HG02970 (cell line): Measurements from ENCODE around the gene FAM168A.
A peak's percentile ranks its signal among the peaks of the same experiment; 100 is the strongest.
"Not testable (repeated sequence)": the region's sequence is repeated elsewhere in the genome, so short reads cannot be mapped to it uniquely, and the experiment has no call there.

Source experiments
- ATAC-seq: cut with Tn5 transposase; IDR thresholded peaks from one replicate; pipeline ENCODE4 v1.9.1; 2021; ENCODE audit warnings: mild to moderate bottlenecking, moderate library complexity, moderate number of reproducible peaks; ENCODE audit not compliant: unreplicated experiment, low FRiP score

FAM168A gene

DNA sequence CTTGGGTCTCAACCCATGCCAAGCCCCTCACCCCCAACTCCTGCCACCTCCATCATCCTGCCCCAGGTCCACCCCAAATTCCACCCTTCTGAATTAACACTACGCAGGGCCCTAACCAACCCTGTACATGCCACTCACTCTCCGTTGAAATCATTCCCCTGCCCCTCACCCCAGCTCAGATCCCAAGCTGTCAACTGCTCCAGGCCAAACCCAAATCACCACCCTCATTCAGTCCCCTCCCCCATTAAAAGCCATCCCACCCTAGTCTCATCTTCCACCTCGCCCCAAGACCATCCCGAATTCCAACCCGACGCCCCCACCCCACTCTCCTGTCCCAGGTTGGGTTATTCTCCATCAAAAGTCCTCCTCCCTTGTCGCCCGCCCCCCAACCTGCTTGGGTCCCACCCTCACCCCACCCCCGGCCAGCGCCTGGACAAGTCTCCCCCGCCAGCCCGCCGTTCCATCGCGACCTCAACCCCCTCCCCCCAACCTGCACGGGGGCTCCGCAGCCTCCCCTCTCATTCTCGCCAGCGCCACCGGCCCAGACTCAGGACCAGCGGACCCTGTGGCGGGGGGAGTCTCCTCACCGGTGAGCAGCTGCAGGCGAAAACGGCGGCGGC is 466 bp downstream of the FAM168A start:
- peak; percentile 3 for ATAC-seq

DNA sequence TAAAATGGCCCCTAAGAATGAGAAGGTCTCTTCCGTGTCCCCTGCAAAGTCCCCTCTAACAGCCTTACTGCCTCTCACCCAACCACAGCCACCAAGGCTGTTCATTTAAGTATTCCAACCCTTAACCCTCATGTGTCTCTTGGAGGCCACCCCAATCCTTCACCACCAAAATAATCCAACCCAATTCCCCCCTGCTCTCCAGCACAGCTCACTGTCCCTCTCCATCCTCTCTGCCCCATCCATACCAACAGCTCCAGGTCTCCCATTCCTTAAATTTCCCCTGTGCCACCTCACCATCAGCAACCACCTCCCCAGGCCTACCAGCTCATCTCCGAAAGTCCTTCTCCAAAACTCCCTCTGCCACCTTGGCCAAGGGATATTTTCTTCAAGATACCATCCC is 1.4 kb downstream of the FAM168A start:
- no peak for ATAC-seq

DNA sequence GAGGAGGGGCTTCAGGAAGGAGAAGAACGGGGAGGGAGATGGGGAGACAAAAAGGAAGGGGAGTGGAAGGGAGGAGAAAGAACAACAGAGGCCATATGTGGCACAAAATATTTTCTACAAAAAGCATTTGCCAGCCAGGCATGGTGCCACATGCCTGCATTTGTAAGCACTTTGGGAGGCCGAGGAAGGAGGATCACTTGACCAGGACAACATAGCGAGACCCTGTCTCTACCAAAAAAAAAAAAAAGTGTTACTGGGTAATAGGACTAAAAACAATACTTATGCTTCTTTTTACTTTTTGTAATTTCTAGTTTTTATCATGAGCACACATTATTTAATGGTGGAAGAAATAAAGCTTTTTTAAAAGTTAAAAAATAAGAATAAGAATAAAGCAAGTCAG is 5.3 kb downstream of the FAM168A start:
- no peak for ATAC-seq

DNA sequence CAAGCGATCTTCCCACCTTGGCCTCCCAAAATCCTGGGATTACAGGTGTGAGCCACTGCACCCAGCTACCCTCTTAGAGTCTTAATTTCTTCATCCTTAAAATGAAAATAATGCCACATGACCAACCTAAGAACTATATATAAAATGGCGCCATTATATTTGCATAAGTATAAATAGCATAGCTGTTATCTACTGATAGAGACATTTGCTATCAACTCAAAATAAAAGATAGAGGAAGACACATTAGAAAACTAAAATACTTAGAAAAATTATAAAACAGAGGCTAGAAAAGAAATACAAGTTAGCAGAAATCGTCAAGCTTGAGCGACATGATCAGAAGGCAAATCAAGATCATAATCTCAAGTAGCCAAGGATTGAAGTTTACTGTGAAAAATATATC is 6.2 kb downstream of the FAM168A start:
- ATAC-seq = no peak

DNA sequence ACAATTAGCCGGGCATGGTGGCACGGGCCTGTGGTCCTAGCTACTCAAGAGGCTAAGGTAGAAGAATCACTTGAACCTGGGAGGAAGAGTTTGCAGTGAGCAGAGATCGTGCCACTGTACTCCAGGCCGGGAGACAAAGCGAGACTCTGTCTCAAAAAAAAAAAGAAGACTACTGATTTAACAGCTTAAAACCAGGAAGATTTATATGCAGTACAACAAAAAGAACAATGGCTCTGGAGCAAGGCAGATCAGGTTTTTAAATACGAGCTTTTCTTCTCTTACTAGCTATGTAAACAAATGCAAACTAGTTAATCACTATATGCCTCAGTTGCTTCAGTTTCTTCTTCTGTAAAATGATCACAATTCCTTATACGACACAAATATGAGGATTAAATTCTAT is 6.9 kb downstream of the FAM168A start:
- no peak for ATAC-seq

DNA sequence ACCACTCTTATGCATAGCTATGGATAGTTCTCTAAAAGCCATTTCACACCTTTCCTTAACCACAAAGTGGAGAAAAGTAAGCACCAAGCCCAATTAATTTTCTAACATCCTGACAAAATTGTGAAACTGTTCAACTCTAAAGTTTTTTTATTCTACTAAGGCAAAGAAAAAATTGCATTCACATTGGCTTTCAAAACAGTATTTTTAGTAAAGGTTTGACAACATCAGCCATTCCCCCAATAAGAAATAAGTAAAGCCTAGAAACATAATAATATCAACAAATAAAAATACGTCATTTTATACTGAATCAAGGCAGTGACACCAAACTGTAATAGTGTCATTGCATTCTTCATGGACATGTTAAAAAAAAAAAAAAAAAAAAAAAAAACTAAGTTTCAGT is 11.1 kb downstream of the FAM168A start:
- ATAC-seq = no peak

DNA sequence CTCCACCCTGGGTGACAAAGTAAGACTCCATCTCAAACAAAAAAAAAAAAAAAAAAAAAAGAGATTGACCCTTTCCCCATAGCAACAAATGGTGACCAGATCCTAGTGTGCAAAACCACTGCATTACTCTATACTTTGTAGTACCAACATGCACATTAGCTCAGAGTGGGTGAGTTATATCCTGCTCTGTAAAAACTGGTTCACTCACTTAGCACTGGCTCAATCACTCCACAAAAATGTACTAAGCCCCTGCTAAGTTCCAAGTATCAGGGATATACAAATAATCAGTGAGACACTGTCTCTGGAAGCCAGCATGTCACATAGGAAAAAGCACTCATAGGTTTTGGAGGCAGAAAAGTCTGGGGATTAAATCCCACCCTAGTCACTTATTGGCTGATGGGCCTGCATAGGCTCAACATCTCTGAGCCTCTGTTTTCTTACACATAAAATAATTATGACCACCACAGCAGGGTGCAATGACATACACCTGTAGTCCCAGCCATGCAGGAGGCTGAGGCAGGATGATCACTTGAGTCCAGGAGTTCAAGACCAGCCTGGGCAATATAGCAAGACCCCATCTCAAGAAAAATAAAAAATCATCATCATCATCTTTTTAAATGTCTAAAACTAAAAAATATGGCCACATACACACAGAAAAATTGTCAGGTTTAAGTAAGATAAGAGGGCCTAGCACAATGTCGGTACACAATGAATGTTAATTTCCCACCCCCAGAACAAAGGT is 11.9 kb downstream of the FAM168A start:
- no peak for ATAC-seq

DNA sequence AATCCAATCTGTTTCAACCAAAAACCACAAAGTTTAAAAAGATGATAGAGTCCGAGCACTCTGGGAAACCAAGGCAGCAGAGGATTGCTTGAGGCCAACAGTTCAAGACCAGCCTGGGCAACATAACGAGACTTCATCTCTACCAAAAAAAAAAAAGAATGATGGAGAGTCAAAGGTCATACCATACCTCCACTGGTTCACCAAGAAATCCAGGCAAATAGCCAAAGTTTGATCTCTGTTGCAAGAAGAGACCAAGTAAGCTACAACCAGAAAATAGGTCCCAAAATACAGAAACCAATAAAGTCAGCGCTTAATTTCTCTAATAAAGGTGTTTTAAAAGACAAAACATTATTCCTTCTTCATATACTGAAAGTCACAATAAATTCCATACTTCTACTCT is 13.1 kb downstream of the FAM168A start:
- ATAC-seq = no peak

DNA sequence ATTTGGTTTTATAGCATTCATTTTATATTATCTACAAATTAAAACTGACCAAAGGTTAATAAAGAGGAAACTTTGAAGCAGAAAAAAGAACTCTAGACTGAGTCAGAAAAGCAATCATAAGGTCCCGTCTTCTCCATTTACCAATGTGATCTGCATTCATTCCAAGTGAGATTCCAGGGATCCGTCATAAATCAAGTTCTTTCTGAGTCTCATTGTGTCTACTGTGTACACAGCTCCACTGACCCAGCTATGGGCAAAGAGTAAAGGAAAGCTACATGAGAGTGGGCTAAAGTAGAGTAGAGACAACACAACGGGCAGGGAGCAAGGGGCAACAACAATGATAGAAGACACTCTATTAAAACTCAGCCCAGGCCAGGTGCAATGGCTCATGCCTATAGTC is 15.3 kb downstream of the FAM168A start:
- ATAC-seq = no peak

DNA sequence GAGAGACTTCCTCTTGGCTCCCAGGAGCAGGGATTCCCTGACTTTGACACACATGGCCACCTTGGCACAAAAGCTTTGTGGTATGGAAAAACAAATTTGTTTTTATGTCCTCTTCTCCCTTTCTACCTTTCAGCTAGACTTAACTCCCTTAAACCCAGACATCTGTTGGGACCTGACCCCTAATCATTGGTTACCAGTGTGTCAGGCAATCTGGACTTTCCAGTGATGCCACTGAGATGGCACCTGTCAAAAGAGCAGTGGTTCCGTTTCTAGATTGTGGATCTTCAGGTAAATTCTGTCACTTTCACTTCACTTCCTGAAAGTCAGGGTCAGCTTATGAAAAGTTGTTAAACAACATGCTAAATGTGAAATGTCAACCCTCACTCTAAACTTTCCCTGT is 17.2 kb downstream of the FAM168A start:
- ATAC-seq = not testable (repeated sequence)

DNA sequence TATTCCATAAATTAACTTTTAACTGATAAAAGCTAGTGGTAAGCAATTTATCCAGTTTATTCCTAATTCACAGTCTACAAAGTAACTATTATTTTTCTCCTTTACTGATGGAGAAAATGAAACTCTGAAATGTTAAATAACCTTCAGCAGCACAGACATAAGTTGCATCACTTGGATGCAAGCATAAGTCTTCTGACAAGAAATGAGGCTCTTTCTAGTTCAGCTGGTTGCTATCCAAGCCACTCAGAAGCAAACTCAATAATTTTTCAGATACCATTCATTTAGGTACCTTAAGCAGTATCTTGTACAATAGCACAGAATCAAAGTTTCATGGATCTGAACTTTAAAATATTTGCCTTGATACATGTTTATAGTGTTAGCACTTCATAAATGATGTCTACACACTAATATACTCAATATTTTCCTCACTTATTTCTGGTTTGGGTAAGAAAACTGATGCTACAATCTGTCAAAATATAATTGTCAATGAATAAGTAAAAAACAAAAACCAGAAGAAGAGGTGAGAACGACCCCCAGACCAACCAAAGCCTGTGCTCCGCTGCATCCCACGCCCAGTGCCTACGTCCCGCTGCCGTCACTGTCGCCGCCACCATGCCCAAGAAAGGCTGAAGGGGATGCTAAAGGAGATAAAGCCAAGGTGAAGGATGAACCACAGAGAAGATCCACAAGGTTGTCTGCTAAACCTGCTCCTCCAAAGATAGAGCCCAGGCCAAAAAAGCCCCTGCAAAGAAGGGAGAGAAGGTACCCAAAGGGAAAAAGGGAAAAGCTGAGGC is 18.1 kb downstream of the FAM168A start:
- no peak for ATAC-seq

DNA sequence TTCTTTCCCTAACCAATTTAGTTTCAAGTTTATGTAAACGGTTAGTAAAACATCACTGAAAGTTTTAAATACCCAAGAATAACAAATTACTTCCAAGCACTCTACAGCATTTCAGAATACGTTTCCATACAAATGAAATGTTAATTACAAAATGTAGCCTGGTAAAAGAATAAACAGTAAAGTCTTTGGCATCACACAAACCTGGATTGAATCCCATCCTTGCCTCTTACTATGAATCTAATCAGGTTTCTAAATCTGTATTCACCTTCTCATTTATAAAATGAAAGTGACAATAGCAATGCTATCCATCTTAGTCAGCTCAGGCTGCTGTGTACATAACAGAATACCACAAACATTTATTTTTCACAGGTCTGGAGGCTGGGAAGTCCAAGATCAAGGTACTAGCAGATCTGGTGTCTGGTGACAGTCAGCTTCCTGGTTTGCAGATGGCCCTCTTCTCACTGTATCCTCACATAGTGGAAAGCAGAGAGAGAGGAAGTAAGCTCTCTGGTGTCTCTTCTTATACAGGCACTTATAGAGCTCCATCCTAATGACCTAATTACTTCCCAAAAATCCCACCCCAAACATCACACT is 19.2 kb downstream of the FAM168A start:
- ATAC-seq = no peak

DNA sequence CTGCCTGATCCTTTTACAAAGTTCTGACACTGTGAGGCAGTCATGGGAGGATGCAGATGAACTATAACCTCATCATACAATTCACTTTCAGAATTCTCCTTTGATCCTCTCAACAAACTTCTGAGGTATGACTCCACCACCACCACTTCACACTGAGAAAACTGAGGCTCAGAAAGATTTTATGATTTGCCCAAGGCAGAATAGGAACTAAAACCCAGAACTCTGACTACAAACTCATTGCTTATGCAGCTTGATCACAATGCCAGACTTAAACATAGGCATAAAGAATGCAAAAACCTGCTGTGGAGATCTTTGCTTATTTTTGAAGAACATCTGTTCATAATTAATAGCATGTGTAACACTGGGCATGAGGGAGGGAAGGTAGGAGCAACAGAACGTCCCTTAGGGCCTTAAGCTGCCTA is 20.4 kb downstream of the FAM168A start:
- no peak for ATAC-seq

DNA sequence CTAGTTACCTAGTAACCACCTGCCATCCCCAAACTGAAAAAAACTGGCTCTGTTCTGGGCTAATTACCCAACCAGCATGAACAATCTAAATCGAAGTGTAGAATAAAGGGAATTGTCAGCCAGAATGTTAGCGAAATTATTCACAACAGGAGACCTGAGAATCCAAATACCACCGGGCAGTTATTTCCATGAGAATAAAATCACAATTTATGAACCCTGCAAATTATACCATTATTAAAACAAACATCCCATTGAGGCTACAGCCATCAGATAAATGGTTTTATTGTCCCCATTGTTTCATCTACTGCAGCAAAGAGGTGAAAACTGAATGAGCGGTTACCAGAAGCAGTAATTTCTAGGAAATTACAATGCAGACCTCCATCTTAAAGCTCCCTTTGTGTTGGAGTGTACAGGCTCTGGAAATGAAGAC is 21.7 kb downstream of the FAM168A start:
- no peak for ATAC-seq

DNA sequence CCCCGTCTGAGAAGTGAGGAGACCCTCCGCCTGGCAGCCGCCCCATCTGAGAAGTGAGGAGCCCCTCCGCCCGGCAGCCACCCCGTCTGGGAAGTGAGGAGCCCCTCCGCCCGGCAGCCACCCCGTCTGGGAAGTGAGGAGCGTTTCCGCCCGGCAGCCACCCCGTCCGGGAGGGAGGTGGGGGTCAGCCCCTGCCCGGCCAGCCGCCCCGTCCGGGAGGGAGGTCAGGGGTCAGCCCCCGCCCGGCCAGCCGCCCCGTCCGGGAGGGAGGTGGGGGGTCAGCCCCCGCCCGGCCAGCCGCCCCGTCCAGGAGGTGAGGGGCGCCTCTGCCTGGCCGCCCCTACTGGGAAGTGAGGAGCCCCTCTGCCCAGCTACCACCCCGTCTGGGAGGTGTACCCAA is 25.9 kb downstream of the FAM168A start:
- not testable (repeated sequence) for ATAC-seq

DNA sequence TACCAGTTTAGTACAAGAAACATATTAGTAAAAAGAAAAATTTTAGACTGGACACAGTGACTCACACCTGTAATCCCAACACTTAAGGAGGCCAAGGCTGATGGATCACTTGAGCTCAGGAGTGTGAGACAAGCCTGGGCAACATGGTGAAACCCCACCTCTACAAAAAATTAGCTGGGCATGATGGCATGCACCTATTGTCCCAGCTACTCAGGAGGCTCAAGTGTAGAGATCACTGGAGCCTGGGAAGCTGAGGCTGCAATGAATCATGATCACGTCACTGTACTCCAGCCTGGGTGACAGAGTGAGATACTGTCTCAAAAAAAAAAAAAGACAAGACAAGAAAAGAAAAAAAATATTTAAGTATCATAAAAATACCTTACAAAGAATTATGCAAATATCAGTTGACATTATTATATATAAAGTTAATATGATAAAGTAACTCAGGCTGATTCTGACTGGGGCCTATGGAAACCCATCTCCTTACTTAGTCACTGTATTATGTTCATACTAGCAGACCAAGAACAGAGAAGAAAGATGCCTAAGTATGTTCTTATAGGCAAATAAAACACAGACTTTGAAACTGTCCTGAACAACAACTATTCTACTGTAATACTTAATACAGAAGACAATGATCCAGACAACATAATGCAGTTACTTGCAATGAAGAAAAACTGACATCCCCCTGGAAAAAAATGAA is 27.3 kb downstream of the FAM168A start:
- ATAC-seq = no peak

DNA sequence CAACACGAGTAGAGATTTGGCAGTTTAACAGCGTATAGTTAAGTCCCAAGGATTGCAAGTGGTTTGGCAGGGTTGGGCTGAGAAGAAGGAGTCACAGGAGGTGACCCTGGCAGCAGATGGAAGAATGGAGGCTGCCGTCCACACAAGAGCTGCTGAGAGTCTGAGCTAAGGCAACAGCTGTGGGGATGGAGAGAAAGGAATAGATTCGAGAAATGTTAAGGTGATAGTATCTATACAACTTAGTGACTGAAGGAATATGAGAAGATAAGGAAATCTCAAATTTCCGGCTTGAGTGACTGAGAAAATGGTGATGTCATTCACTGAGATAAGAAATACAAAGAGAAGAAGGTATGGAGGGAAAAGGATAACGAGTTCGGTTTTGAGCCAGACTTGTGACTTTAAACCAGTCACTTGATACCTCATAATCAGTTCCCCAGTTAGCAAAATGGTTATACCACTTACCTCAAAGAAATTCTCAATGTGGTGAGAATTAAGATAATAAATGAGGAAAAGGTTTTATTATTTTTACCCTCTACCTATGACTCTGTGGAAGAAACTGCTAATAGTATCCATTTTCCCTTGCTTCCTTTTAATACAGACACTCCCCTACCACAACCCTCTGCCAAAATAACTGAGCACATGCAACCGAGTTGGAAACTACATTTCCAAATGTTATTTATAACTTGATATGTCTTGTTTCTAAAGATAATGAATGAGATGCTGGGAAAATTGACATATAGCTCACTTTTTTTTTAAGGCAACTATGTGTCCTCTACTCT is 30.7 kb downstream of the FAM168A start:
- no peak for ATAC-seq

DNA sequence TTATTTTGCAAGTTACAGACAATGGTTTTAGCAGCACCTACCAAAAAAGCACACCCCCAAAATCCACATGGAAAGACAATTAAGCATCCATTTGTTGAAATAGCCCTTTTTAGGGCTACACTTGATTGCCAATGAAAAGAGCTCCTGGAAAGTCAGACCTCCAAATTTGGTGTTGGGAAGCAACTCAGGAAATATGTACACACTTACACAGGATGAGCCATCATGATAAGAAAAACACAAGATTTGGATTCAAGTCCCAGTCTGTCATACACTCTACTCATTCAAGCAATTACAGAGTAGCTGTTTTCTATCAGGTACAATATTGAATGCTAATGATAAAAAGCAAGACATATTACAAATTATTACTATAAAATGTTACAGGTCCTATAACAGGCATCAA is 31.5 kb downstream of the FAM168A start:
- no peak for ATAC-seq

DNA sequence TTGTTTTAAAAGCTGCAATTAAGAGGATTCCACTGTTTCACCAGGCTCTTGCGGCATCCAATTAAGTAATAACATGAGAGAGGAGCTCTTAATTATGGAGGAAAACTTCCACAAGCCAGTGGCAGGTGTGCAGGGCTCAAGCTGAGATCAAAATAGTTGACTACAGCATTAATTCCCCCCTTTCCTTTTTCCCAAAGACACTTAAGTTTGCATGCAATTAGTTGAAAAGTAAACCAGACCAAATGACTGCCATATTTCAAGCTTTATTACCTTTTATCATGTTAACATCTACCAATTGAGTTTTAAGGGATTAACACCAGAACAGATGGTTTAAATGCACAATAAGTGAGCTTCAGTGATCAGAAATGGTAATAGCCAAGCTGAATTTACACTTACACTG is 32.1 kb downstream of the FAM168A start:
- no peak for ATAC-seq

DNA sequence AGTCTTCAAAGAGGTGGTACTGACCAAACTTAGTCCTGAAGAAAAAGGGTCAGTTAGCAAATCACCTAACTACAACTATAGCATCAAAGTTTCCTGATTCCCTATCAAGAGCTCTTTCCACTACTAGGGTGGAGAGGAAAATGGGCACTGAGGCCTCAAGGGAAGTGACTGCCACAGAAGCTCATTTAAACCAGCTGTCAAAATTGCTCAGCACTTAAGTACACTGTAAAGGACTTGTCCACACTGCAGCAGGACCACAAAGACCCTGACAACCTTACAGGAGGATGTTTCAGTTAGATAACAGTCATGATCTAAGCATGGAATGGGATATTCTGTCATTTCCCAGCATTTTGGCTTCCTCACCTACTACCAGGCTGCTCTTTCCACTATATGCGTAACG is 33.0 kb downstream of the FAM168A start:
- no peak for ATAC-seq
